ENCODE measurements around the gene TTLL7. TPM values are rescaled to one million over a fixed set of nuclear protein-coding genes. Genes with fewer than 3 reads are reported as not detected.

TTLL7 gene
- total and polyA plus RNA-seq, 7 donors: 0.92 to 34.9 (median 15.5) TPM

DNA sequence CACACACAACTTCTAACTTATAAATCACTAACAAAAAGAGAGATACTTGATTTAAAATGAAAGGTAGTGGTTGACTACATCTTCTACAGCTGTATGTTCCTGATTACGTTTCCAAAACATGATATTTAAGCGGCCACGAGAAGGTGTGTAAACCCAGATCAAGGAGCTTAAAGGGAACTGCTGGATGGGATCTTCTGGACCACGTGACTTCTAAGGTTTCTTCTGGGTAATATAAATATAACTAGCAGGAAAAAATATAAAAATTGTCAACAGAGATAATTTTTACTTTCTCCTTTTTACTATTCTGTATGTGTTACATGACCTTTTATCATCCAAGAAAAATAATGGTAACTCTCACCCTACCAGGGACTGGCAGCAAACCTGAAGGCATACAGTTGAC lies 66.2 kb downstream of the TTLL7 start:
- Histone ChIP-seq H3K36me3 (peaks cover 0 to 5% (median 0%) of the 10 kb centered on the region in 4 donors), H3K4me1 (peaks cover 0 to 5% (median 0%) of the 10 kb centered on the region in 4 donors), H3K27me3 (no peaks in the 10 kb centered on the region), H3K4me3 (no peak overlapping the region), H3K9me3 (no peaks in the 10 kb centered on the region), H3K27ac (no peak overlapping the region)
- intact Hi-C loops (cut with DNase I): loop anchor here (2.0 to 10.0 kb wide), 3 partner anchors 500 to 840 kb away; no protein-coding TSS in a partner anchor
- no peak for DNase-seq
- WGBS, 2 donors: 87% methylated on average over 4 of the region's 4 CpGs
- no peak for TF ChIP-seq POLR2A (IDR thresholded peaks at IDR 0.05)

- no peak for TF ChIP-seq POLR2A (IDR thresholded peaks at IDR 0.05)
- TF ChIP-seq, protein P1, sequence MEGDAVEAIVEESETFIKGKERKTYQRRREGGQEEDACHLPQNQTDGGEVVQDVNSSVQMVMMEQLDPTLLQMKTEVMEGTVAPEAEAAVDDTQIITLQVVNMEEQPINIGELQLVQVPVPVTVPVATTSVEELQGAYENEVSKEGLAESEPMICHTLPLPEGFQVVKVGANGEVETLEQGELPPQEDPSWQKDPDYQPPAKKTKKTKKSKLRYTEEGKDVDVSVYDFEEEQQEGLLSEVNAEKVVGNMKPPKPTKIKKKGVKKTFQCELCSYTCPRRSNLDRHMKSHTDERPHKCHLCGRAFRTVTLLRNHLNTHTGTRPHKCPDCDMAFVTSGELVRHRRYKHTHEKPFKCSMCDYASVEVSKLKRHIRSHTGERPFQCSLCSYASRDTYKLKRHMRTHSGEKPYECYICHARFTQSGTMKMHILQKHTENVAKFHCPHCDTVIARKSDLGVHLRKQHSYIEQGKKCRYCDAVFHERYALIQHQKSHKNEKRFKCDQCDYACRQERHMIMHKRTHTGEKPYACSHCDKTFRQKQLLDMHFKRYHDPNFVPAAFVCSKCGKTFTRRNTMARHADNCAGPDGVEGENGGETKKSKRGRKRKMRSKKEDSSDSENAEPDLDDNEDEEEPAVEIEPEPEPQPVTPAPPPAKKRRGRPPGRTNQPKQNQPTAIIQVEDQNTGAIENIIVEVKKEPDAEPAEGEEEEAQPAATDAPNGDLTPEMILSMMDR (IDR thresholded peaks at IDR 0.05): no peak
- TF ChIP-seq POLR2AphosphoS5 (IDR thresholded peaks at IDR 0.05): no peak
- no peak for TF ChIP-seq EP300 (IDR thresholded peaks at IDR 0.05)
- Histone ChIP-seq H3K4me3 (no peak overlapping the region), H3K27me3 (no peaks in the 10 kb centered on the region), H3K4me1 (peaks cover 0 to 9% (median 0%) of the 10 kb centered on the region in 4 donors), H3K36me3 (peaks cover 0 to 1% (median 0%) of the 10 kb centered on the region in 4 donors), H3K27ac (no peak overlapping the region), H3K9me3 (no peaks in the 10 kb centered on the region)
- no peak for DNase-seq
- 88 to 94% methylated on average over 4 of the region's 4 CpGs for WGBS, 2 donors
- intact Hi-C loops (cut with DNase I): loop anchor here (2.0 to 10.0 kb wide), 3 partner anchors 501 to 840 kb away; no protein-coding TSS in a partner anchor
These were observed 66.7 kb downstream of the TTLL7 start for GRCh38 chr1:83932281-83932680.

DNA sequence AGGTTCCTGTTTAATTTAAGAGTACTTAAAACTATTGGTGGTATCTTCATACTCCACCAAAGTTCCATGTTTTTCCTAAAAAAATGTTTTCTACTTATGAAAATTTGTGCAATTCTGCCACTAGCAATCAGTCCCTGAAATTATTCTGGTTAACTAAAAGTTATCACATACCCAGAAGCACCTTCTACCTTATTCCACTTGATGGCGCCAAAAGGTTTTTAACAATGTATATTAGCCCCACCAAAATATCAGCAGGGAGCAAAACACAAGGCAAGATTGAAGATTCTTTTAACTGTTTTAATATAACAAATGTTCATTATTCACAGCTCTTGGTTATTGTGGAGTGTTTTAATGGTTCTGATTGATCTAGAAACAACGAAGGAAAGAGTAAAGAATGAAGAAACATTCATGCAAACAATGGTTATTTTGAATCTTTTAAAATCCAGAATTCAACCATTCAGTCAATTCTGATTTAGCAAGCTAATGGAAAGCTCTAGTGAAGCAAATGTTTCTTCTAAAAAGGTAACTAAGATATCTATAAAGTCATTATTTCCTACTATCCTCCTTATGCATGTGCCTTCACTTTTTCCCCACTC lies 67.2 kb downstream of the TTLL7 start:
- DNase-seq: no peak
- intact Hi-C loops (cut with DNase I): loop anchor here (1.0 to 10.0 kb wide), 4 partner anchors 192 to 841 kb away; no protein-coding TSS in a partner anchor
- no peaks in the 10 kb centered on the region for H3K27me3 ChIP-seq
- H3K4me3 ChIP-seq: no peak overlapping the region
- H3K27ac ChIP-seq: no peak overlapping the region
- H3K36me3 ChIP-seq: no peaks in the 10 kb centered on the region
- no peaks in the 10 kb centered on the region for H3K9me3 ChIP-seq
- WGBS, 2 donors: 5% methylated on average over 2 of the region's 2 CpGs
- TF ChIP-seq, protein P1 (IDR thresholded peaks at IDR 0.05): peak; percentile 57 to 70 (median 62)
- TF ChIP-seq POLR2A (IDR thresholded peaks at IDR 0.05): no peak
- H3K4me1 ChIP-seq: peaks cover 0 to 12% (median 0%) of the 10 kb centered on the region in 4 donors

GRCh38 chr1:83929184-83929583 lies 69.7 kb downstream of the TTLL7 start:
- Histone ChIP-seq H3K27me3 (no peaks in the 10 kb centered on the region), H3K4me3 (no peak overlapping the region), H3K9me3 (no peaks in the 10 kb centered on the region), H3K4me1 (peaks cover 0 to 12% (median 0%) of the 10 kb centered on the region in 4 donors), H3K36me3 (peaks cover 0 to 5% (median 0%) of the 10 kb centered on the region in 4 donors), H3K27ac (no peak overlapping the region)
- no peak for DNase-seq
- TF ChIP-seq, protein P1 (IDR thresholded peaks at IDR 0.05): no peak
- TF ChIP-seq EP300 (IDR thresholded peaks at IDR 0.05) (no peak), POLR2A (IDR thresholded peaks at IDR 0.05) (no peak), POLR2AphosphoS5 (IDR thresholded peaks at IDR 0.05) (no peak)
- WGBS, 2 donors: 91 to 98% methylated on average over 1 of the region's 1 CpG
- intact Hi-C loops (cut with DNase I): no loop called here

DNA sequence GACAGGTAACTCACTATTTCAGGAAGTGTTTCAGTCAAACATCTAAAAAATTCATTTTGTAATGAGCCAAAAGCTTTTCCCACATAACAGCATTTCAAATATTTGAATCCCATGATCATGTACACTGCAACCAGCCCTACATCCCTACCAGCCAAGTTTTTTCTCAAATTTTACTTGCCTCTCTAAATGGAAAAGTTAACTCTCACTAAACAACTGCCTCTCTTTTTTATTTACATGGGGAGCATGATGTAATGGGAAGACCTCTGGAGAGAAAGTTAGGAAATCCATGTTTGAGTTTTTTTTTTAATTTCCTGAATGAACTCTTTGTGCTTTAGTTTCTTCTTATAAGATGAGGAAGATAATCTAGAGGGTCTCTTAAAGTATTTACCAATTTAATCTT lies 70.5 kb downstream of the TTLL7 start:
- no peak overlapping the region for H3K4me3 ChIP-seq

More for the DNA sequence above, 70.5 kb downstream of the TTLL7 start:
- peaks cover 0 to 12% (median 0%) of the 10 kb centered on the region in 4 donors for H3K4me1 ChIP-seq
- H3K9me3 ChIP-seq: no peaks in the 10 kb centered on the region
- no peak for DNase-seq
- intact Hi-C loops (cut with DNase I): no loop called here
- TF ChIP-seq POLR2AphosphoS5 (IDR thresholded peaks at IDR 0.05) (no peak), EP300 (IDR thresholded peaks at IDR 0.05) (no peak), POLR2A (IDR thresholded peaks at IDR 0.05) (no peak)
- TF ChIP-seq, protein P1 (IDR thresholded peaks at IDR 0.05): no peak
- H3K27ac ChIP-seq: no peak overlapping the region
- peaks cover 0 to 5% (median 0%) of the 10 kb centered on the region in 4 donors for H3K36me3 ChIP-seq
- H3K27me3 ChIP-seq: no peaks in the 10 kb centered on the region

Data from sigmoid colon (tissue), 7 donors.